AG09309 (cell line): ENCODE results near the gene ZER1.
A peak's percentile ranks its signal among the peaks of the same experiment; 100 is the strongest.
"Not testable (repeated sequence)": the region's sequence is repeated elsewhere in the genome, so short reads cannot be mapped to it uniquely, and the experiment has no call there.

ENCODE experiments used
- DNase-seq: peaks from one replicate; pipeline ENCODE4 v3.0.0-alpha.2; 2010; ENCODE audit warnings: low read depth
- H3K4me3 ChIP-seq: 2 replicates; pipeline ENCODE4 v1.5.1; 2011; ENCODE audit warnings: mild to moderate bottlenecking, low read depth, low read length, moderate library complexity; ENCODE audit not compliant: control insufficient read depth
- CTCF ChIP-seq: IDR thresholded peaks from 2 replicates; pipeline ENCODE4 v1.5.1; 2011; ENCODE audit warnings: mild to moderate bottlenecking, low read depth, low read length, inconsistent platforms; ENCODE audit not compliant: insufficient read depth, control insufficient read depth; ENCODE audit errors: missing control alignments

ZER1 gene

GRCh38 chr9:128788445-128788844 is 16.7 kb upstream of the ZER1 start:
- no peak for DNase-seq
- H3K4me3 ChIP-seq, result peak overlapping the region; percentile 94; the same call in 1 of the 2 replicates
- TF ChIP-seq CTCF, result no peak

DNA sequence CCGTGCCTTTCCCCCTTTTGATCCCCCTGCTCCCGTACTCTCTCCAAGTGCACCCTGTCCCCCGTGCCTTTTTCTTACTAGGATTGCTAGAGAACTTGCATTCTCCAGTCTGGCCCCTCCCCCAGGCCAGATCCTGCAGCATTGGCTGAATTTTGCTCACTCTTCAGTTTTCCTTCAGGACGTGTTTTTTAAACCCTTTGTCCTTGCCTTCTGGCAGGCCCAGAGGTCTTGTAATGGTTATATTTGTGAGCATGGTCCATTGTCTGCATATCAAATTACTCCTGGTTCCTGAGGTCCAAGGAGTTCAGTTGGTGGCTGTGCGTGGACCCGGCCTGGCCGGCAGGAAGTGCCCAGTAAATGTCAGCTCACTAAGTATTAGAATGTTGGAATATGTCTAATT is 15.9 kb upstream of the ZER1 start:
- H3K4me3 ChIP-seq, result peak overlapping the region; percentile 94
- no peak for DNase-seq
- no peak for TF ChIP-seq CTCF

GRCh38 chr9:128786681-128787601 is 15.2 kb upstream of the ZER1 start, which contains the start of gene TBC1D13:
Gene TBC1D13, plus strand, starts transcription at chr9:128787253. Its CDS starts 101 bp downstream, at chr9:128787354.
- DNase-seq, result no peak
- peak within 1 kb of the TSS; percentile 94 for H3K4me3 ChIP-seq
- no peak for TF ChIP-seq CTCF

GRCh38 chr9:128785427-128785826 is 13.7 kb upstream of the ZER1 start:
- DNase-seq, result no peak
- H3K4me3 ChIP-seq, result no peak overlapping the region
- TF ChIP-seq CTCF, result no peak

DNA sequence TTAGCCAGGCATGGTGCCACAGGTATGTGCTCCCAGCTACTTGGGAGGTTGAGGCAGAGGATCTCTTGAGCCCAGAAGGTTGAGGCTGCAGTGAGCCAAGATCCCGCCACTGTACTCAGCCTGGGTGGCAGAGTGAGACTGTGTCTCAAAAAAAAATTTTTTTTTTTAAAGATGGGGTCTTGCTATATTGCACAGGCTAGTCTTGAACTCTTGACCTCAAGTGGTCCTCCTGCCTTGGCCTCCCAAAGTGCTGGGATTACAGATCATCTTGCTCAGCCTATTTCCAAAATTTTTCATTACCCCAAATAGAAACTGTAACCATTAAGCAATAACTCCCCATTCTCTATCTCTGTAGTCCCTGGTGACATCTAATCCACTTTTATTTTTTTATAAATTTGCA is 10.9 kb upstream of the ZER1 start:
- no peak overlapping the region for H3K4me3 ChIP-seq
- TF ChIP-seq CTCF, result no peak
- no peak for DNase-seq

DNA sequence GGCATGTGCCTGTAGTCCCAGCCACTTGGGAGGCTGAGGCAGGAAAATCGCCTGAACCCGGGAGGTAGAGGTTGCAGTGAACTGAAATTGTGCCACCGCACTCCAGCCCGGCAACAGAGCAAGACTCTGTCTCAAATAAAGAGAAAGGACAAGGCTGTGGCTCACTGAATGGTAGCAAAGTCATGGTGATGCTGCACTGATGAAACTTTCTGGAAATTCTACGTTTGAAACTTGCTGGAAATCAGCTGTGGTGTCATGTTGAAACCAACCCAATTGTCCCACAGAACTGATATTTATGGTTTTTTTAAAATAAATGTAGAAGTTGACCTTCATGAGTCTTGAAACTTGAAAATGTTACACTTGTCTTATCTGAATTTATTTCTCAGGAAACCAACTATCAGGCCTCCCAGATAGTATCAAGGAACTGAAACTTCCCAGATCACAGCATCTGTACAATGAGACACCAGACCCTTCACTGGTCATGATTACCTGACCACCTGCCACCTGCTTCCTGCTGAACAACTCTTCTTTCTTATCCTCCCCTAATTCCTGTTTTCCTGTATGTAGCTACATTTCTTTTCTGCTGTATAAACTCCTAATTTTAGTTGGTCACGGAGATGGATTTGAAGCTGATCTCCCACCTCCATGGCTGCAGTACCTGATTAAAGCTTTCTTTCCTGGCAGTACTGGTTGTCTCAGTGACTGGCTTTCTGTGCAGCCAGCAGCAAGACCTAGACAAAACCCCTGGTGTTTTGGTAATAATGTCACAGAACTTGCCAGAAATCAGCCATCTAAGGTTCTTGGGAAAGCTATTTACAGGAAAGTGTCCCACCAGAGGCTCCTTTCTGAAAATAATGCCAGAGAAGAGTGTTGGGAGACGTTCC is 9.7 kb upstream of the ZER1 start:
- TF ChIP-seq CTCF, result no peak
- no peak for DNase-seq
- no peak overlapping the region for H3K4me3 ChIP-seq

DNA sequence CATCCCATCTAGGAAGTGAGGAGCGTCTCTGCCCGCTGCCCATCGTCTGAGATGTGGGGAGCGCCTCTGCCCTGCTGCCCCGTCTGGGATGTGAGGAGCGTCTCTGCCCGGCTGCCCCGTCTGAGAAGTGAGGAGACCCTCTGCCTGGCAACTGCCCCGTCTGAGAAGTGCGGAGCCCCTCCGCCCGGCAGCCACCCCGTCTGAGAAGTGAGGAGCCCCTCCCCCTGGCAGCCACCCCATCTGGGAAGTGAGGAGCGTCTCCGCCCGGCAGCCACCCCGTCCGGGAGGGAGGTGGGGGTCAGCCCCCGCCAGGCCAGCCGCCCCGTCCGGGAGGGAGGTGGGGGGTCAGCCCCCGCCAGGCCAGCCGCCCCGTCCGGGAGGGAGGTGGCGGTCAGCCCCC is 8.4 kb upstream of the ZER1 start:
- H3K4me3 ChIP-seq, DNase-seq: not testable (repeated sequence)
